Panc1 (cell line): Measurements from ENCODE around the gene C1orf226. TPM values are rescaled to one million over a fixed set of nuclear protein-coding genes. Genes with fewer than 3 reads are reported as not detected.
A peak's percentile ranks its signal among the peaks of the same experiment; 100 is the strongest.

ENCODE experiments used
- ATAC-seq: fragments of 200-7000 bp; cut with Tn5 transposase; 2 replicates; pipeline ENCODE4 v1.9.1; 2020; ENCODE audit warnings: mild to moderate bottlenecking, moderate library complexity
- BruUV-seq: library from RNA; stranded (reverse); fragments of 400-500 nt; replicated peaks from 2 replicates; lab custom pipeline; 2021; lab: Mats Ljungman, UMichigan
- CTCF ChIA-PET: fragments of 300-600 bp; sonication (Branson Sonifier 250); formaldehyde crosslinking; loops from one replicate; lab custom pipeline; 2022; ENCODE audit warnings: antibody characterized with exemption; lab: Charles Lee
- POLR2A ChIA-PET: fragments of 300-600 bp; sonication (Branson Sonifier 250); formaldehyde crosslinking; loops from one replicate; lab custom pipeline; 2022; ENCODE audit warnings: antibody characterized with exemption; lab: Charles Lee
- DNase-seq: peaks from one replicate; pipeline ENCODE4 v3.0.0-alpha.2; 2010; ENCODE audit warnings: low read depth, low spot score
- H3K27ac ChIP-seq: 2 replicates; pipeline ENCODE4 v1.5.1; 2011; ENCODE audit warnings: mild to moderate bottlenecking, low read length, inconsistent platforms
- H3K27me3 ChIP-seq: fragments of 200-500 bp; sonication (Bioruptor generic); 2 replicates; pipeline ENCODE4 v1.6.0; 2014; ENCODE audit warnings: low read length, inconsistent platforms; ENCODE audit not compliant: control insufficient read depth, insufficient read depth
- H3K36me3 ChIP-seq: fragments of 200-500 bp; sonication (Bioruptor generic); 2 replicates; pipeline ENCODE4 v1.5.1; 2014; ENCODE audit warnings: inconsistent platforms, mild to moderate bottlenecking, low read length, moderate library complexity; ENCODE audit not compliant: control insufficient read depth, insufficient read depth
- H3K4me1 ChIP-seq: 2 replicates; pipeline ENCODE4 v1.5.1; 2011; ENCODE audit warnings: inconsistent platforms, mild to moderate bottlenecking, low read length, moderate library complexity; ENCODE audit not compliant: control insufficient read depth, insufficient read depth
- H3K4me3 ChIP-seq, 2 experiments: 2 replicates each; pipeline ENCODE4 v1.5.1; 2011 to 2012; ENCODE audit warnings: low read depth in 2 of 2, low read length in 2 of 2, mild to moderate bottlenecking in 2 of 2, inconsistent platforms in 1 of 2, moderate library complexity in 1 of 2
- H3K9me3 ChIP-seq: fragments of 200-500 bp; sonication (Bioruptor generic); 2 replicates; pipeline ENCODE4 v1.5.1; 2014; ENCODE audit warnings: low read depth, mild to moderate bottlenecking, inconsistent platforms, low read length, moderate library complexity; ENCODE audit not compliant: control insufficient read depth, insufficient read depth
- CTCF ChIP-seq: fragments of 450-650 bp; IDR thresholded peaks from 2 replicates; pipeline ENCODE4 v1.5.1; 2017; ENCODE audit warnings: mild to moderate bottlenecking
- POLR2AphosphoS5 ChIP-seq: IDR thresholded peaks from 2 replicates; pipeline ENCODE4 v1.6.1; 2012; ENCODE audit warnings: mild to moderate bottlenecking, low read depth, low read length, moderate library complexity
- REST ChIP-seq, 2 experiments: IDR thresholded peaks; 2 replicates each; pipeline ENCODE4 v1.6.1; 2011 to 2012; ENCODE audit warnings: low read depth in 2 of 2, control low read depth in 1 of 2, low read length in 1 of 2, mild to moderate bottlenecking in 1 of 2, moderate library complexity in 1 of 2; ENCODE audit not compliant: insufficient read depth in 1 of 2
- SIN3A ChIP-seq: IDR thresholded peaks from 2 replicates; pipeline ENCODE4 v1.6.1; 2012; ENCODE audit warnings: low read depth, mild to moderate bottlenecking, low read length, moderate library complexity, borderline replicate concordance; ENCODE audit not compliant: insufficient read depth
- TCF7L2 ChIP-seq: IDR thresholded peaks from 2 replicates; pipeline ENCODE4 v1.6.1; 2011; ENCODE audit warnings: mild to moderate bottlenecking, low read depth, low read length, inconsistent platforms
- in situ Hi-C: cut with HindIII; loops from 2 replicates; pipeline ENCODE4 v1.10.0; 2016; ENCODE audit warnings: low sequenced_read_pairs, low pct_unique_long_range_greater_than_20kb
- intact Hi-C: fragments of 100-400 bp; cut with micrococcal nuclease; formaldehyde crosslinking; loops from one replicate; pipeline ENCODE4 v1.10.0; 2022; ENCODE audit not compliant: unreplicated experiment
- total RNA-seq: library from RNA; stranded (reverse); gene quantifications from one replicate; pipeline ENCODE4 v1.2.1, GENCODE V29; 2021; ENCODE audit not compliant: unreplicated experiment

The C1orf226 gene
- total RNA-seq, 1 experiment from 2014 or later: 38.4 TPM

- in situ Hi-C loops: no loop called here
- ATAC-seq (no peak), DNase-seq (no peak)
- BruUV-seq: no TSS peak
- H3K36me3 ChIP-seq: no peaks in the 10 kb centered on the region; the same call in 1 of the 2 replicates
- peaks cover 22% of the 10 kb centered on the region for H3K4me1 ChIP-seq
- H3K27me3 ChIP-seq: no peaks in the 10 kb centered on the region
- no peak overlapping the region; the same call in 1 of the 2 replicates for H3K27ac ChIP-seq
- CTCF ChIA-PET: no interaction called here
- H3K4me3 ChIP-seq: no peak overlapping the region
- TF ChIP-seq REST (IDR thresholded peaks at IDR 0.05; ENCODE audit: insufficient read depth in 1 of 2, low read depth in 2 of 2, low read length in 1 of 2) (no peak), POLR2AphosphoS5 (no peak), SIN3A (no peak), CTCF (no peak), TCF7L2 (no peak)
- POLR2A ChIA-PET: no interaction called here
- intact Hi-C loops: no loop called here
- H3K9me3 ChIP-seq: no peaks in the 10 kb centered on the region
Observed at GRCh38 chr1:162388615-162389014, 7.1 kb downstream of the C1orf226 start.

- no peak for DNase-seq
- in situ Hi-C loops (no loop called here), intact Hi-C loops (no loop called here)
- no peak for ATAC-seq
- Histone ChIP-seq H3K9me3 (no peaks in the 10 kb centered on the region), H3K4me3 (no peak overlapping the region), H3K4me1 (peaks cover 22% of the 10 kb centered on the region), H3K27me3 (no peaks in the 10 kb centered on the region), H3K27ac (peak overlapping the region; percentile 3; the same call in 1 of the 2 replicates), H3K36me3 (no peaks in the 10 kb centered on the region; the same call in 1 of the 2 replicates)
- no TSS peak for BruUV-seq
- ChIA-PET CTCF (no interaction called here), POLR2A (interaction anchor here (0.7 kb wide), 1 partner anchor 30 kb away, joined by 3 read pairs; no protein-coding TSS in a partner anchor)
- TF ChIP-seq POLR2AphosphoS5: no peak
Observed at GRCh38 chr1:162389021-162389818, 7.7 kb downstream of the C1orf226 start.

GRCh38 chr1:162389971-162390370 is 8.4 kb downstream of the C1orf226 start:
- no peaks in the 10 kb centered on the region for H3K9me3 ChIP-seq
- no peak for TF ChIP-seq SIN3A
- no peak for TF ChIP-seq CTCF
- no peak for TF ChIP-seq TCF7L2
- no peak for TF ChIP-seq POLR2AphosphoS5
- no TSS peak for BruUV-seq
- peaks cover 22% of the 10 kb centered on the region for H3K4me1 ChIP-seq
- H3K4me3 ChIP-seq: no peak overlapping the region
- no peaks in the 10 kb centered on the region for H3K27me3 ChIP-seq
- ChIA-PET POLR2A (interaction anchor here (0.7 kb wide), 1 partner anchor 29 kb away, joined by 3 read pairs; no protein-coding TSS in a partner anchor), CTCF (no interaction called here)
- DNase-seq (no peak), ATAC-seq (peak; percentile 28; the same call in 1 of the 2 replicates)
- no peak overlapping the region; the same call in 1 of the 2 replicates for H3K27ac ChIP-seq
- no peaks in the 10 kb centered on the region; the same call in 1 of the 2 replicates for H3K36me3 ChIP-seq
- in situ Hi-C loops (no loop called here), intact Hi-C loops (loop anchor here (10.0 kb wide), 1 partner anchor 625 kb away; the partner anchor contains the start of gene ATF6)
